Measurements from ENCODE around the gene ZNF284.
"Not testable (repeated sequence)": the region's sequence is repeated elsewhere in the genome, so short reads cannot be mapped to it uniquely, and the experiment has no call there.

The ZNF284 gene

GRCh38 chr19:44111910-44112463 lies 40.0 kb downstream of the ZNF284 start:
- DNase-seq: peak in 1 of 2 experiments; percentile 10

GRCh38 chr19:44112802-44113137 lies 40.8 kb downstream of the ZNF284 start:
- DNase-seq: no peak

GRCh38 chr19:44113138-44113783 lies 41.3 kb downstream of the ZNF284 start, which contains the start of gene ZNF225:
TSS of gene ZNF225 (plus strand) at chr19:44113399. CDS start at chr19:44115828, 2,429 bp downstream.
- peak; percentile 97 to 98 for DNase-seq

GRCh38 chr19:44113784-44114390 lies 41.9 kb downstream of the ZNF284 start:
- DNase-seq: no peak

- not testable (repeated sequence) for DNase-seq
Measured at GRCh38 chr19:44121162-44121561, 49.2 kb downstream of the ZNF284 start.

- no peak for DNase-seq
Measured at GRCh38 chr19:44131955-44132354, 60.0 kb downstream of the ZNF284 start.
